GOT3 (cell line): ENCODE results near the gene BBS7.

ENCODE experiments used
- DNase-seq: peaks from one replicate; lab custom pipeline; 2025; ENCODE audit warnings: mixed read lengths; lab: John Stamatoyannopoulos, UW

The BBS7 gene

DNA sequence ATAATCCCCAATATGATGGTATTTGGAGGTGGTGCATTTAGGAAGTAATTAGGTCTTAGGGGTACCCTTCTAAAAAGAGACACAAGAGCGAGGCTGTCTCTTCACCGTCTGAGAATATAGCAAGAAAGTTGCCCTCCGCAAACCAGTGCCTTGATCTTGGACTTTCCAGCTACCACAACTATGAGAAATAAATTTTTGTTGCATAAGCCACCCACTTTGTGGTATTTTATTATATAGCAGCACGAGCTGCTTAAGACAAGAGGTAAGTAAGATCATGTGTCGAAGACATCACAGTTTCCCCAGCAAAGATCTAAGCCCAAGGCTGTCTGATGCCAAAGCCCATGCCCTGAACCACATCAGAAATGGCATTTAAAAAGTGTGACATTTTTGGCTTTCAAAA lies 78.8 kb downstream of the BBS7 start:
- DNase-seq = no peak

DNA sequence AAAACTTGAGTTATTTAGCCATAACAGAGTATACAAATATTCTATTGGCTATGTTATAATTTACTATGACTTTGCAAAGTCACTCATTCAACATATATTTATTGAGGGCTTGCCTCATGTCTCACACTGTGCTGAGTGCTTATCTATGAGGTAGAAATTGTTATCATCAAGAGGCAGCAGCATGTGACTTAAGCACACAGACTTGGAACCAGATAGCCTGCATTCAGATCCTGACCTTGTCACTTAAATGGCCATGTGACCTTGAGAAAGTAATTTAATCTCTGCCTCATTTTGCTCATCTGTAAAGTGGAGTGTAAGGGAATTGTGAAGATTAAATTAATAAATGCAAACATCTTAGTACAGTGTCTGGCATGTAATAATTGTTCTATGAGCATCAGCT lies 79.3 kb downstream of the BBS7 start:
- DNase-seq = no peak

- DNase-seq = no peak
Measured at GRCh38 chr4:121789960-121790829, 80.1 kb downstream of the BBS7 start.

DNA sequence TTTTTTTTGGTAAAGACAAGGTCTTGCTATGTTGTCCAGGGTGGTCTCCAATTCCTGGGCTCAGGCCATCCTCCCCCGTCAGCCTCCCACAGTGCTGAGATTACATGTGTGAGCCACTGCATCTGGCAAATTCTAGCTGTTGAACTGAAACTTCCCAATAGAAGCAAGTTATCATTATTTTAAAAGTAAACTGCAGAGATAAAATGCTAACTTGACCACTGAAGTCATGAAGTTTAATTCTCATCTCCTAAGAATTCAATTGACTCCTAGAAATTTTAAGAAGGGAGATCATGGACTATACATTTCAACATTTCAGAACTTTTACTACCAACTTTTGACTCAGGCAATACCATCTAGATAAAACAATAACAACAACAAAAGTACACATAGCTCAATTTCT lies 80.8 kb downstream of the BBS7 start:
- DNase-seq = no peak

GRCh38 chr4:121788896-121789295 lies 81.4 kb downstream of the BBS7 start:
- no peak for DNase-seq

DNA sequence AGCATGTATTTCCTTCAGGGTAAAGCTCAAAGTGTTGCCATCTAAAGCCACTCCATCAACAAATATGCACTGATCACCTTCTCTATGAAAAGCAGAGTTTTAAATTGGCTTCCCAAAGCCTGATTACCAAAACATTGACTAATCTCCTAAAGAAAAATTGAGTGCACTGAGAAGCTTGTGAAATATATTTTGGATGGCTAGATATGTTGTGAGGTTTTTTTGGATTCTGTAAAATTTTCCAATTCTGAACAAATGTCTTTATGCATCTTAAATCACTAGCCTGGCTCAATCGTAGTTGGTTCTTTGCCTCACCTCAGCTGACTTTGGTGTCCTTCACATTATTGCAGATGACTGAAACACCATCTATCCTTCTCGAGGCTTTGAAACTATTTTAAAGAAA lies 84.1 kb downstream of the BBS7 start:
- no peak for DNase-seq

- no peak for DNase-seq
Measured at GRCh38 chr4:121785479-121785878, 84.8 kb downstream of the BBS7 start.

DNA sequence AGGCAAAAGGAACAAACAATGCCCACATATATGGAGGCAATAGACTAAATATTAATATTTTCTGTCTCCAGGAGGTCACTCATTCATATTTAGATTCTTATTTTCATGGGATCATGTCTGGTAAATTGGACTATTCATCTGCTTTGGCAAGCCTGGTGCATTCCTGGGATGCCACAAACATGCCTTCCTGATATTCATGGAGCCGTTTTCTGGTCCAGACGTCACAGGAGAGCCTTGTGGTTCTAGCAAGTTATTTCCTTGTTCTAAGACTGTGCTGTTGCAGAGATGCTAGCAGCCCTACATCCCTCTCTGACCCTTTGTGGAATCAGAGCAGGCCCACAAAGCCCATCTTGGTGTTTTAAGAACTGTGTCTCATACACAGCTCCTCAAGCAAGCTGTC lies 85.3 kb downstream of the BBS7 start:
- no peak for DNase-seq

- no peak for DNase-seq
Measured at GRCh38 chr4:121784401-121784800, 85.9 kb downstream of the BBS7 start.

DNA sequence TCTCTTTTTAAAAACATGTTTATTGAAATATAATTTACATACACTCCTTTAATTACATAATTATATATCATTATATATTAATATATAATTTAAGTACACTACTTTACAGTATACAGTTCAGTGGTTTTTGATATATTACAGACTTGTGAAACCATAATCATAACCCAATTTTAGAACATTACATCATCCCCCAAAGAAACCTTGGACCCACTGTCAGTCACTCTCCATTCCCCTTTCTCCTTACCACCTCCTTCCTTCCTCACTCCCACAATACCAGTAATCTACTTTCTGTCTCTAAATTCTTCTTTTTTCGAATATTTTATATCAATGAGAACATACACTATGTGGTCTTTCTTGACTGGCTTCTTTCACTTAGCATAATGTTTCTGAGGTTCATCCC lies 87.1 kb downstream of the BBS7 start:
- no peak for DNase-seq

DNA sequence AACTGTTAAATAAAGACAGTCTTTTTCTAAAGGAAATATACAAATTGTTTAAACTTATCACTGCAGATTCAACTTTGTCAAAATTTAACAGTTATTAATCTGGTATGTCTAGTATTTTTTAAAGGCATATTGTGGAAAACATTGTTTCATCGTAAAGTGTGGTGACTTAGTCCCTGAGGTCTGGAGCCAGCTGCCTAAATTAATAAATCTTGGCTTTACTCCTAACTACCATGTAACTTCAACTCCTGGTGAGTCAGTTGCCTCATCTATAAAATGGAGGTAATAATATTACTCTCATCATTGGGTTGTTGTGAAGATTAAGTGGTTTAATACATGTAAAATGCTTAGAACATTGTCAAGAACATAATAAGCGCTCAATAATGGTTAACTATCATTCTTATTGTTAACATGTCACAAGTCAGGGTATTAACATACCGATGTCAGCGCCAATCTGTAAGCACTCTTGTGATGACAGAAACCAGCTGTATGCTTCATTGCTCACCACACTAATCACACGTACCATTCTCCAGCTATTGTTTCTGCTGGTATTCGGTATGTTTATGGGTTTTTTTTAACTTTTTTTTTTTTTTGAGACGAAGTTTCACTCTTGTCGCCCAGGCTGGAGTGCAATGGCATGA lies 91.2 kb downstream of the BBS7 start:
- DNase-seq = no peak

GRCh38 chr4:121777625-121778024 lies 92.6 kb downstream of the BBS7 start:
- no peak for DNase-seq

DNA sequence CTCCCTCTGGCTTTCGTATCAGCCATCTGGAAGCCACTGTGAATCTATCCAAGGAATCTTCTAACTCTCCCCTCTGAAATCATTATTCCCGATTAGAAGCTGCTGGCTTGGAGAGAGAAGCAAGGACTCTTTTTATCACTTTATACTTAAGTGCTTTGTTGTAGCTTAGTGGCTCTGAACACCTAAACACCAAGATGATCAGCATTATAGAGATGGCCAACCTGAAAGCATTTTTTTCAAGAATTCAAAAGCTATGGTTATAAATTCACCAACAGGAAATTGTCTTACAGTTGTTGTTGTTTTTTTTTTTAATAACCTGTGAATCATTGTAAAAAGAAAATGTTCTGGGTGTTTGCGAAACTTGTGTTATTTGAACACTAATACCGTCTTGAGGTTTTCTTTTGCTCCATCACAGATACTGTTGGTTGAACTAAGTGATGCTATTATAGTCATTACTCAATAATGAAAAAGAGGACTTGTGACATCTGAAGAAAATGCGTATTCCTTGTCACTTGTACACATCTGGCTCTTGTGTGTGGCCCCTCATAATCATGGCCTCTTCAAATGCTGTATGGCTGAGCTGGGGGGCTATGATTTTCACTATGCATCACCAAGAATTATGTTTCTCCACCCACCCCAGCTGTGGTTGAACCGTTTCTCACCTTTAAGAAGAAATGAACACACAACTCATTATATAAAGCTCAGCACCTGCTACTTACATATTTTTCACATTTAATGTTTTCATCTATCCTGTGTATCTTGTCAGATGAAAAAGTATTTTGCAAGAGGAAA lies 93.5 kb downstream of the BBS7 start:
- DNase-seq = no peak
